WERI-Rb-1 (cell line): ENCODE results near the gene TLCD3B.

Experiments
- DNase-seq: peaks from one replicate; pipeline ENCODE4 v3.0.0-alpha.2; 2020
- H3K27ac ChIP-seq: fragments of 250-450 bp; sonication (Bioruptor Pico); 2 replicates; pipeline ENCODE4 v1.5.1; 2020; ENCODE audit warnings: mild to moderate bottlenecking, moderate library complexity
- H3K27me3 ChIP-seq: fragments of 250-450 bp; sonication (Bioruptor Pico); 2 replicates; pipeline ENCODE4 v1.5.1; 2021; ENCODE audit warnings: mild to moderate bottlenecking, low read depth, moderate library complexity; ENCODE audit not compliant: insufficient read depth, severe bottlenecking
- H3K36me3 ChIP-seq: fragments of 250-450 bp; sonication (Bioruptor Pico); 2 replicates; pipeline ENCODE4 v1.5.1; 2020; ENCODE audit warnings: mild to moderate bottlenecking, moderate library complexity
- H3K4me3 ChIP-seq: 2 replicates; pipeline ENCODE4 v1.5.1; 2011; ENCODE audit warnings: low read depth, mild to moderate bottlenecking, control low read depth, low read length
- H3K9me3 ChIP-seq: fragments of 250-450 bp; sonication (Bioruptor Pico); 2 replicates; pipeline ENCODE4 v1.5.1; 2021; ENCODE audit warnings: mild to moderate bottlenecking, moderate library complexity; ENCODE audit not compliant: severe bottlenecking
- TF ChIP-seq, protein P1 (sequence below): IDR thresholded peaks from 2 replicates; pipeline ENCODE4 v1.5.1; 2011; ENCODE audit warnings: low read depth, mild to moderate bottlenecking, control low read depth, inconsistent platforms, low read length

TLCD3B gene

DNA sequence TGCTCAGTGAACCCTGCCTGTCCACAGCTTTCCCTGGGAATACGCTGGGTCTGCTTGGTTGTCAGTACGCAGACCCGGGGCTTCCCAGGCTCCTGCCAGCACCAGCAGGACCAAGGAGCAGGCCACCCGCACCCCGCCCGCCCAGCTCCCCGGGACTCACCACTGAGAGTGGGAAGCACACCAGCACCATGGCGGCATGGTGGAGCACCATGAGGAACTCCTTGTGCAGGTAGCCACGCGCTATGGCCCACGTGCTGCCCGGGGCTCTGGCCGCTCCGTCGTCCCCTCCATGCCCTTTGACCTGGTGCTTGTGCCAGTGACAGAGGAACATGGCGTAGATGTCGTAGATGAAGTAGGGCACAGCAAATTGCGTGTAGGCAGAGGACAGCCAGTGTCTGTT lies 4.6 kb downstream of the TLCD3B start:
- TF ChIP-seq, protein P1, sequence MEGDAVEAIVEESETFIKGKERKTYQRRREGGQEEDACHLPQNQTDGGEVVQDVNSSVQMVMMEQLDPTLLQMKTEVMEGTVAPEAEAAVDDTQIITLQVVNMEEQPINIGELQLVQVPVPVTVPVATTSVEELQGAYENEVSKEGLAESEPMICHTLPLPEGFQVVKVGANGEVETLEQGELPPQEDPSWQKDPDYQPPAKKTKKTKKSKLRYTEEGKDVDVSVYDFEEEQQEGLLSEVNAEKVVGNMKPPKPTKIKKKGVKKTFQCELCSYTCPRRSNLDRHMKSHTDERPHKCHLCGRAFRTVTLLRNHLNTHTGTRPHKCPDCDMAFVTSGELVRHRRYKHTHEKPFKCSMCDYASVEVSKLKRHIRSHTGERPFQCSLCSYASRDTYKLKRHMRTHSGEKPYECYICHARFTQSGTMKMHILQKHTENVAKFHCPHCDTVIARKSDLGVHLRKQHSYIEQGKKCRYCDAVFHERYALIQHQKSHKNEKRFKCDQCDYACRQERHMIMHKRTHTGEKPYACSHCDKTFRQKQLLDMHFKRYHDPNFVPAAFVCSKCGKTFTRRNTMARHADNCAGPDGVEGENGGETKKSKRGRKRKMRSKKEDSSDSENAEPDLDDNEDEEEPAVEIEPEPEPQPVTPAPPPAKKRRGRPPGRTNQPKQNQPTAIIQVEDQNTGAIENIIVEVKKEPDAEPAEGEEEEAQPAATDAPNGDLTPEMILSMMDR = no peak
- peaks cover 52% of the 10 kb centered on the region for H3K36me3 ChIP-seq
- no peaks in the 10 kb centered on the region for H3K9me3 ChIP-seq
- H3K27ac ChIP-seq = no peak overlapping the region
- DNase-seq = no peak
- no peaks in the 10 kb centered on the region for H3K27me3 ChIP-seq
- no peak overlapping the region for H3K4me3 ChIP-seq

DNA sequence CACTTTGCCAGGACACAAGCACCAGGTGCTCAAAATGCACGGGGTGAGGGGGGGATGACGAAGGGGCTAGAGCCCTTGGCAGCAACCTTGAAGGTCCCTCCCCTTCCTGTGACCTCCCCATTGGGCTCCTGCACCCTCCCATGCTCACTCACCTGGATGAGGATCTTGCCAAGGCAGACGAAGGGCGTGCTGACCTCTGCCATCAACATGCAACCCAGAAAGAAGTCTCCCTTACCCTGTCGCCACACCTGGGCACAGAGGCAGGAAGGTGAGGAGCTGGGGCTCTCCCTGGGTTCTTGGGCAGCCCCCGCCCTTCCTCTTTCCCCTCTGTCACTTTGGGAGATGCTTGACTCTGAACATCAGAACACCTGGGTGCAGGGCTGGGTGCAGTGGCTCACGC lies 5.5 kb downstream of the TLCD3B start:
- TF ChIP-seq, protein P1 = no peak
- Histone ChIP-seq H3K36me3 (peaks cover 52% of the 10 kb centered on the region), H3K27me3 (no peaks in the 10 kb centered on the region), H3K9me3 (no peaks in the 10 kb centered on the region), H3K27ac (no peak overlapping the region), H3K4me3 (no peak overlapping the region)
- no peak for DNase-seq

DNA sequence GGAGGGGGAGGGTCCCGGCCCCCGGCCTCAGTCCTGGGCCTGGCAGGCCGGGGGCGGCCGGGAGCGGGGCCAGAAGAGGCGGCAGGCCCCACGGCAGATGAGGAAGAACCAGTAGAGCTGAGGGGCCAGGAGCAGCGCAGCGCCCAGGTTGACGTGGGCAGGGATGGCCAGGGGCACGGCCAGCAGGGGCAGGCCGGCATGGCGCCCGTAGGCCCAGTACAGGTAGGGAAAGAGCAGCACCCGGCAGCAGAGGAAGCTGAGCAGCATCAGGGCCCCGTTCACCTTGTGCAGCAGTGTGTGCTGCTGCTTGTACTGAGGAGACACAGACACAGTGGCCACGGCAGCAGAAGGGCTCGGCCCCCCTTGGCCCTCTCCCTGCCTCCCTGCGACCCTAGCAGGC lies 5.9 kb downstream of the TLCD3B start:
- no peaks in the 10 kb centered on the region for H3K9me3 ChIP-seq
- no peaks in the 10 kb centered on the region for H3K27me3 ChIP-seq
- peaks cover 52% of the 10 kb centered on the region for H3K36me3 ChIP-seq
- TF ChIP-seq, protein P1 = no peak
- H3K4me3 ChIP-seq = no peak overlapping the region
- H3K27ac ChIP-seq = no peak overlapping the region
- DNase-seq = no peak

DNA sequence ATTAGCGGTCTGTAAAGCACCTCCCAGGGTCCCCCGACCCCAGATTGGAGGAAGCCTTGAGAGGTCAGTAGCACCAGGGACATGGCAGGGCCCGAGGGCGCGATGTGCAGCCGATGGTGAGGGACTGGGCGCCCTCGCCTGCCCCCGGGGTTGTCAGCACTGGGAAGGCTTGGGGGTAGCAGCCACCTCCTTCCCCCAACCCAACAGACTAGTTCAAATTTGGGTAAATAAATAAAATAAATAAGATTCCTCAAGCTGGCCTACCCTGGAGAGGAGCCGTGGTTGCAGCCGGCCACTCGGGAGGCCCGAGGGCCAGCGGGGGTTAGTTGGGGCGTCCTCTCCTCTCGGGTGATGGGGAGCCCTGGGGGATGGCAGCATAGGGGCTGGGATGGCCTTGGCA lies 6.6 kb downstream of the TLCD3B start:
- H3K27ac ChIP-seq = no peak overlapping the region
- no peak overlapping the region for H3K4me3 ChIP-seq
- H3K9me3 ChIP-seq = no peaks in the 10 kb centered on the region
- DNase-seq = no peak
- H3K36me3 ChIP-seq = peaks cover 51% of the 10 kb centered on the region
- TF ChIP-seq, protein P1 = no peak
- no peaks in the 10 kb centered on the region for H3K27me3 ChIP-seq

DNA sequence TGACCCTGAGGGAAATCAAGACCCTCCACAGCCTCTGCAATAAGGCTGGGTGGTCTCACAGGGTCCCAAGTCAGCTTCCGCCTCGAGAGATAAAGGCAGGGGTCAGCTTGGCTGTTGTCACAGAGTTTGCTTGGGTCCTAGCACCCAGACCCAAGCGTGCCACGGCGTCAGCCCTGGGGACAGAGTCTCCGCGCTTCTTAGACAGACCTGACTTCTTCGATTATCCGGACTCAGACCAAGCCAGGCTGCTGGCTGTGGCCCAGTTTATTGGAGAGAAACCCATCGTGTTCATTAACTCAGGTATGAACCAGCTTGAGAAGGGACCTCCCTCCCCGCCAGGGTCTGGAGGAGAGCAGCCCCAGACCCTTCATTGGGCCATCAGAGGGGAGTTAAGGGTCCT lies 7.5 kb downstream of the TLCD3B start:
- TF ChIP-seq, protein P1 = no peak
- no peaks in the 10 kb centered on the region for H3K27me3 ChIP-seq
- H3K4me3 ChIP-seq = no peak overlapping the region
- no peak for DNase-seq
- no peaks in the 10 kb centered on the region for H3K9me3 ChIP-seq
- peak overlapping the region; percentile 28 for H3K27ac ChIP-seq
- peaks cover 43% of the 10 kb centered on the region for H3K36me3 ChIP-seq

DNA sequence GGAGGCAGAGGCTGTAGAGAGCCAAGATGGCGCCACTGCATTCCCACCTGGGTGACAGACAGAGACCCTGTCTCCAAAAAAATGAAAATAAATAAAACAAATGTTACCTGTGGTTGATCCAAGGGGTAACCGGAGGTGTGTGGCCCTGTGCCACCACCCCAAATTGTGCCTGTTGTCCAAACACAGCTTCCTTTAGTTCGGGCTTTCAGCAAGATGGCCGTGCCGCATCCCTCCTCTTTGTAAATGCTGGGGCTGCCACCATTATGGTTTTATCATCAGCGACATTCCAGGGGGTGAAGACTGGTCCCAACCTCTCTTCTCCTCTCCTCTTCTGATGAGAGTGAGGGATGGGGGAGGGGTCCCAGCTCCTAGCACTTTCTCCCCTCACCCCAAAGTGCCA lies 8.2 kb downstream of the TLCD3B start, which contains the start of gene C16orf92:
TSS of gene C16orf92 (plus strand) at position 312 of the 400 bp plus-strand sequence. CDS start 143 bp downstream, outside the sequence.
- Histone ChIP-seq H3K9me3 (no peaks in the 10 kb centered on the region), H3K36me3 (peaks cover 42% of the 10 kb centered on the region), H3K27ac (peak within 1 kb of the TSS; percentile 28), H3K4me3 (no peak within 1 kb of the TSS), H3K27me3 (no peaks in the 10 kb centered on the region)
- TF ChIP-seq, protein P1 = no peak
- no peak for DNase-seq
